Measurements from ENCODE around the gene SRM. TPM values are rescaled to one million over a fixed set of nuclear protein-coding genes. Genes with fewer than 3 reads are reported as not detected.

Gene SRM
- total RNA-seq, 1 experiment from 2014 or later, result 150 TPM

DNA sequence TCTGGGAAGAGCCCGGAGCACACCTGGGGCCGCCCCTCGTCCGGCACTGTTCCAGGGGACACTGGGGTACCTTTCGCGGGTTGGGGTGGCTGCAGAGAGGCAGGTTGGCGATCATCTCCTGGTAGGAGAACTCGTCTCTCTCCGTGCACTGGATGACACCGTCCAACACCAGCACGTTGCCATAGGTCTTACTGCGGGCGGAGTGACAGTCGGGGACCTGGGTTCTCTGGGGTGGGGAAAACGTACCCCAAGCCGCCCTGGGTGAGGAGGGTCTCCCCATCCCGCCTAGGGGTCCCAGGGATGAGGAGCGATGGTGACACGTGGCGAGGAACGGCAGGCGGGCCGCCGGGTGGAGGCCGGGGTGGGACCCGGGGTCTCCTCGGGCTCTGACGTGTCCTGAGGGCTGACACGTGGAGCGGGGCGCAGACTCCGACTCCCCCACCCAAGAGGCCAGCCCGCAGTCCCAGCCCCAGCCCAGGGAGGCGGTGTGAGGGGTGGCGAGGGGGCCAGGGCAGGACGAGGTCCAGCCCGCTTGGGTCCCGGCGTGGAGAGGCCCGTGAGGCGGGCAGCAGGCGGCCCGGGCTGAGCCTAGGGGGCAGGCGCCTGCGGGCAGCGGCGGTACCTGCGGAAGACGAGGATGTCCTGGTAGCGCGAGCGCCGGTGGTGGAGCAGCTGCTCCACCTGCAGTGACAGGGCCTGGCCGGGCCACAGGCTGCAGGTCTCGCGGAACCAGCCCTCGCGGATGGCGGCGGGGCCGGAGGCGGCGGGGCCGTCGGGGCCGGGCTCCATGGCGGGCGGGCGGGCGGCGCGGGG, 457 bp downstream of the SRM start:
- peak; percentile 12 for ATAC-seq
- CTCF ChIA-PET, result interaction anchor here (1.9 kb wide), 1 partner anchor 22 kb away, joined by 17 read pairs; no protein-coding TSS in a partner anchor
- intact Hi-C loops (cut with micrococcal nuclease), result no loop called here

More for the DNA sequence above, 457 bp downstream of the SRM start:
- no peak overlapping the region for H2AFZ ChIP-seq (ENCODE audit: low read depth, low read length, poor library complexity, severe bottlenecking)
- H4K20me1 ChIP-seq (ENCODE audit: insufficient read depth), result no peaks in the 10 kb centered on the region
- peak overlapping the region; percentile 95 for H3K4me2 ChIP-seq (ENCODE audit: low read length)
- no TSS peak for BruUV-seq (replicated peaks)
- H3K4me3 ChIP-seq (replicated peaks in 1 of 2; ENCODE audit: low read depth in 1 of 2, low read length in 2 of 2), result peak overlapping the region; percentile 93 to 98
- no peaks in the 10 kb centered on the region for H3K9me2 ChIP-seq (ENCODE audit: insufficient read depth)
- H3K27ac ChIP-seq (ENCODE audit: low read depth, low read length), result peak overlapping the region; percentile 90
- DNase-seq (ENCODE audit: low read depth, low spot score), result no peak
- no peaks in the 10 kb centered on the region for H3K27me3 ChIP-seq (ENCODE audit: insufficient read depth, low read length)
- H3K79me2 ChIP-seq (ENCODE audit: insufficient read depth, low read length), result peaks cover 44% of the 10 kb centered on the region
- peaks cover 6 to 25% of the 10 kb centered on the region in 2 experiments; a peak in 3 of 4 replicates for H3K4me1 ChIP-seq (ENCODE audit: control insufficient read depth in 1 of 2, insufficient read depth in 2 of 2, low read length in 2 of 2)
- H3K36me3 ChIP-seq (ENCODE audit: control insufficient read depth in 1 of 2, insufficient read depth in 2 of 2, low read length in 2 of 2), result peaks cover 2 to 30% of the 10 kb centered on the region in 2 experiments; a peak in 2 of 4 replicates
- peak overlapping the region; percentile 90 for H3K9ac ChIP-seq (ENCODE audit: low read length)
- POLR2A ChIA-PET, result interaction anchor here (0.8 kb wide), 1 partner anchor 22 kb away, joined by 3 read pairs; no protein-coding TSS in a partner anchor
- no peaks in the 10 kb centered on the region for H3K9me3 ChIP-seq (ENCODE audit: control insufficient read depth in 1 of 2, insufficient read depth in 1 of 2, low read depth in 1 of 2, low read length in 2 of 2)
- RAD21 ChIA-PET (ENCODE audit: low non-redundant PET in 1 of 2, low total read pairs in 2 of 2, uncharacterized antibody in 2 of 2, unreplicated experiment in 2 of 2), result no interaction called here
- TF ChIP-seq ELF1 (IDR thresholded peaks at IDR 0.05; ENCODE audit: borderline replicate concordance, low read depth) (no peak), EZH2 (IDR thresholded peaks at IDR 0.05) (no peak), EZH2phosphoT487 (IDR thresholded peaks at IDR 0.05; ENCODE audit: borderline replicate concordance) (no peak), POLR2A (IDR thresholded peaks at IDR 0.05; ENCODE audit: borderline replicate concordance, extremely low read depth, insufficient read depth, insufficient read length) (no peak), FOSL1 (IDR thresholded peaks at IDR 0.05; ENCODE audit: low read depth) (no peak), ZFX (IDR thresholded peaks at IDR 0.05) (peak; percentile 90), RAD21 (IDR thresholded peaks at IDR 0.05; ENCODE audit: low read depth) (no peak), CEBPB (IDR thresholded peaks at IDR 0.05; ENCODE audit: low read depth) (no peak), SP1 (IDR thresholded peaks at IDR 0.05; ENCODE audit: low read depth) (no peak), SRF (IDR thresholded peaks at IDR 0.05; ENCODE audit: low read depth) (no peak), EGR1 (IDR thresholded peaks at IDR 0.05; ENCODE audit: low read depth) (no peak), JUND (IDR thresholded peaks at IDR 0.05) (no peak), TCF7L2 (IDR thresholded peaks at IDR 0.05; ENCODE audit: borderline replicate concordance, extremely low read depth, insufficient read depth, insufficient read length) (no peak)
- TF ChIP-seq, protein P1, sequence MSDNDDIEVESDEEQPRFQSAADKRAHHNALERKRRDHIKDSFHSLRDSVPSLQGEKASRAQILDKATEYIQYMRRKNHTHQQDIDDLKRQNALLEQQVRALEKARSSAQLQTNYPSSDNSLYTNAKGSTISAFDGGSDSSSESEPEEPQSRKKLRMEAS (IDR thresholded peaks at IDR 0.05), result peak; percentile 49
- TF ChIP-seq, protein P2, sequence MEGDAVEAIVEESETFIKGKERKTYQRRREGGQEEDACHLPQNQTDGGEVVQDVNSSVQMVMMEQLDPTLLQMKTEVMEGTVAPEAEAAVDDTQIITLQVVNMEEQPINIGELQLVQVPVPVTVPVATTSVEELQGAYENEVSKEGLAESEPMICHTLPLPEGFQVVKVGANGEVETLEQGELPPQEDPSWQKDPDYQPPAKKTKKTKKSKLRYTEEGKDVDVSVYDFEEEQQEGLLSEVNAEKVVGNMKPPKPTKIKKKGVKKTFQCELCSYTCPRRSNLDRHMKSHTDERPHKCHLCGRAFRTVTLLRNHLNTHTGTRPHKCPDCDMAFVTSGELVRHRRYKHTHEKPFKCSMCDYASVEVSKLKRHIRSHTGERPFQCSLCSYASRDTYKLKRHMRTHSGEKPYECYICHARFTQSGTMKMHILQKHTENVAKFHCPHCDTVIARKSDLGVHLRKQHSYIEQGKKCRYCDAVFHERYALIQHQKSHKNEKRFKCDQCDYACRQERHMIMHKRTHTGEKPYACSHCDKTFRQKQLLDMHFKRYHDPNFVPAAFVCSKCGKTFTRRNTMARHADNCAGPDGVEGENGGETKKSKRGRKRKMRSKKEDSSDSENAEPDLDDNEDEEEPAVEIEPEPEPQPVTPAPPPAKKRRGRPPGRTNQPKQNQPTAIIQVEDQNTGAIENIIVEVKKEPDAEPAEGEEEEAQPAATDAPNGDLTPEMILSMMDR (IDR thresholded peaks at IDR 0.05 in 2 of 3, conservative IDR thresholded peaks at IDR 0.05 in 1 of 3; ENCODE audit: borderline replicate concordance in 1 of 3, insufficient read depth in 1 of 3, low read depth in 2 of 3, low read length in 2 of 3), result no peak
- TF ChIP-seq, protein P3, sequence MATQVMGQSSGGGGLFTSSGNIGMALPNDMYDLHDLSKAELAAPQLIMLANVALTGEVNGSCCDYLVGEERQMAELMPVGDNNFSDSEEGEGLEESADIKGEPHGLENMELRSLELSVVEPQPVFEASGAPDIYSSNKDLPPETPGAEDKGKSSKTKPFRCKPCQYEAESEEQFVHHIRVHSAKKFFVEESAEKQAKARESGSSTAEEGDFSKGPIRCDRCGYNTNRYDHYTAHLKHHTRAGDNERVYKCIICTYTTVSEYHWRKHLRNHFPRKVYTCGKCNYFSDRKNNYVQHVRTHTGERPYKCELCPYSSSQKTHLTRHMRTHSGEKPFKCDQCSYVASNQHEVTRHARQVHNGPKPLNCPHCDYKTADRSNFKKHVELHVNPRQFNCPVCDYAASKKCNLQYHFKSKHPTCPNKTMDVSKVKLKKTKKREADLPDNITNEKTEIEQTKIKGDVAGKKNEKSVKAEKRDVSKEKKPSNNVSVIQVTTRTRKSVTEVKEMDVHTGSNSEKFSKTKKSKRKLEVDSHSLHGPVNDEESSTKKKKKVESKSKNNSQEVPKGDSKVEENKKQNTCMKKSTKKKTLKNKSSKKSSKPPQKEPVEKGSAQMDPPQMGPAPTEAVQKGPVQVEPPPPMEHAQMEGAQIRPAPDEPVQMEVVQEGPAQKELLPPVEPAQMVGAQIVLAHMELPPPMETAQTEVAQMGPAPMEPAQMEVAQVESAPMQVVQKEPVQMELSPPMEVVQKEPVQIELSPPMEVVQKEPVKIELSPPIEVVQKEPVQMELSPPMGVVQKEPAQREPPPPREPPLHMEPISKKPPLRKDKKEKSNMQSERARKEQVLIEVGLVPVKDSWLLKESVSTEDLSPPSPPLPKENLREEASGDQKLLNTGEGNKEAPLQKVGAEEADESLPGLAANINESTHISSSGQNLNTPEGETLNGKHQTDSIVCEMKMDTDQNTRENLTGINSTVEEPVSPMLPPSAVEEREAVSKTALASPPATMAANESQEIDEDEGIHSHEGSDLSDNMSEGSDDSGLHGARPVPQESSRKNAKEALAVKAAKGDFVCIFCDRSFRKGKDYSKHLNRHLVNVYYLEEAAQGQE (IDR thresholded peaks at IDR 0.05; ENCODE audit: low read depth), result no peak
- TF ChIP-seq, protein P4, sequence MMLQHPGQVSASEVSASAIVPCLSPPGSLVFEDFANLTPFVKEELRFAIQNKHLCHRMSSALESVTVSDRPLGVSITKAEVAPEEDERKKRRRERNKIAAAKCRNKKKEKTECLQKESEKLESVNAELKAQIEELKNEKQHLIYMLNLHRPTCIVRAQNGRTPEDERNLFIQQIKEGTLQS (IDR thresholded peaks at IDR 0.05), result no peak

All from HCT116 (cell line).